ENCODE results near the gene GLI3. TPM values are rescaled to one million over a fixed set of nuclear protein-coding genes. Genes with fewer than 3 reads are reported as not detected.

The GLI3 gene
- total RNA-seq, 1 donor from 2014 or later, result 57.0 TPM

DNA sequence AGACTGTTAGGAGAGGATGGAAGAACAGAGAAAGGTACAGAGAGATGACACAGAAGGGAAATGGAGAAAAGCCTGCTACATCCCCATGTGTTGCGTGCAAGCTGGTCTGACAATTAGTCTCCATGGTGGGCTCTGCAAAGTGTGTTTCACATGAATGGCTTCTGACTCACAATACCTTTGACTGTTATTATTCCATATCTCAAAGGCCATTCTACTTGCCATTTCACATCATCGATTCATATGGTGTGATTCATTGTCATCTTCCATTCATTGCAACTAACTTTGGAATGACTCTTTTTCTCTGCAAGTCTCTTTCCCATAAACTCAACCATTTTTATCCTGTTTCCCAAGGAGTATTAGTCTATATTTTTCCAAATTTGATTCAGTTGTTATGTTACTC, 325.2 kb downstream of the GLI3 start:
- Mint-ChIP-seq H3K36me3 (ENCODE audit: unreplicated experiment) (no peaks in the 10 kb centered on the region), H3K9me3 (ENCODE audit: unreplicated experiment) (peaks cover 15% of the 10 kb centered on the region), H3K27me3 (ENCODE audit: unreplicated experiment) (no peaks in the 10 kb centered on the region), H3K4me3 (ENCODE audit: unreplicated experiment) (no peak overlapping the region), H3K4me1 (ENCODE audit: unreplicated experiment) (peaks cover 52% of the 10 kb centered on the region), H3K27ac (ENCODE audit: unreplicated experiment) (peak overlapping the region; percentile 52)
- no peak for DNase-seq (ENCODE audit: extremely low spot score, unreplicated experiment)
- TF ChIP-seq, protein P1, sequence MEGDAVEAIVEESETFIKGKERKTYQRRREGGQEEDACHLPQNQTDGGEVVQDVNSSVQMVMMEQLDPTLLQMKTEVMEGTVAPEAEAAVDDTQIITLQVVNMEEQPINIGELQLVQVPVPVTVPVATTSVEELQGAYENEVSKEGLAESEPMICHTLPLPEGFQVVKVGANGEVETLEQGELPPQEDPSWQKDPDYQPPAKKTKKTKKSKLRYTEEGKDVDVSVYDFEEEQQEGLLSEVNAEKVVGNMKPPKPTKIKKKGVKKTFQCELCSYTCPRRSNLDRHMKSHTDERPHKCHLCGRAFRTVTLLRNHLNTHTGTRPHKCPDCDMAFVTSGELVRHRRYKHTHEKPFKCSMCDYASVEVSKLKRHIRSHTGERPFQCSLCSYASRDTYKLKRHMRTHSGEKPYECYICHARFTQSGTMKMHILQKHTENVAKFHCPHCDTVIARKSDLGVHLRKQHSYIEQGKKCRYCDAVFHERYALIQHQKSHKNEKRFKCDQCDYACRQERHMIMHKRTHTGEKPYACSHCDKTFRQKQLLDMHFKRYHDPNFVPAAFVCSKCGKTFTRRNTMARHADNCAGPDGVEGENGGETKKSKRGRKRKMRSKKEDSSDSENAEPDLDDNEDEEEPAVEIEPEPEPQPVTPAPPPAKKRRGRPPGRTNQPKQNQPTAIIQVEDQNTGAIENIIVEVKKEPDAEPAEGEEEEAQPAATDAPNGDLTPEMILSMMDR (IDR thresholded peaks at IDR 0.05), result no peak
